ENCODE measurements around the gene MARCHF11.

The MARCHF11 gene

GRCh38 chr5:16108418-16108817 lies 71.2 kb downstream of the MARCHF11 start:
- no peak for TF ChIP-seq CTCF (IDR thresholded peaks at IDR 0.05; ENCODE audit: low read depth, low read length)
- Histone ChIP-seq H3K9me3 (ENCODE audit: severe bottlenecking) (peaks cover 8% of the 10 kb centered on the region), H3K36me3 (no peaks in the 10 kb centered on the region), H3K27me3 (ENCODE audit: insufficient read depth, low read depth, severe bottlenecking) (no peaks in the 10 kb centered on the region), H3K4me3 (ENCODE audit: low read depth, low read length) (no peak overlapping the region), H3K27ac (no peak overlapping the region)
- DNase-seq: no peak

- Histone ChIP-seq H3K9me3 (ENCODE audit: severe bottlenecking) (peaks cover 4% of the 10 kb centered on the region), H3K27ac (no peak overlapping the region), H3K36me3 (no peaks in the 10 kb centered on the region), H3K4me3 (ENCODE audit: low read depth, low read length) (no peak overlapping the region), H3K27me3 (ENCODE audit: insufficient read depth, low read depth, severe bottlenecking) (no peaks in the 10 kb centered on the region)
- no peak for TF ChIP-seq CTCF (IDR thresholded peaks at IDR 0.05; ENCODE audit: low read depth, low read length)
- DNase-seq: no peak
Measured at GRCh38 chr5:16104961-16105360, 74.6 kb downstream of the MARCHF11 start.

GRCh38 chr5:16095612-16096011 lies 84.0 kb downstream of the MARCHF11 start:
- no peak overlapping the region for H3K4me3 ChIP-seq (ENCODE audit: low read depth, low read length)
- H3K36me3 ChIP-seq: no peaks in the 10 kb centered on the region
- no peak overlapping the region for H3K27ac ChIP-seq
- no peaks in the 10 kb centered on the region for H3K9me3 ChIP-seq (ENCODE audit: severe bottlenecking)
- no peak for TF ChIP-seq CTCF (IDR thresholded peaks at IDR 0.05; ENCODE audit: low read depth, low read length)
- no peak for DNase-seq
- no peaks in the 10 kb centered on the region for H3K27me3 ChIP-seq (ENCODE audit: insufficient read depth, low read depth, severe bottlenecking)

- Histone ChIP-seq H3K27me3 (ENCODE audit: insufficient read depth, low read depth, severe bottlenecking) (no peaks in the 10 kb centered on the region), H3K36me3 (no peaks in the 10 kb centered on the region), H3K4me3 (ENCODE audit: low read depth, low read length) (no peak overlapping the region), H3K27ac (no peak overlapping the region), H3K9me3 (ENCODE audit: severe bottlenecking) (no peaks in the 10 kb centered on the region)
- no peak for TF ChIP-seq CTCF (IDR thresholded peaks at IDR 0.05; ENCODE audit: low read depth, low read length)
- DNase-seq: no peak
Measured at GRCh38 chr5:16090270-16090669, 89.3 kb downstream of the MARCHF11 start.

GRCh38 chr5:16082982-16083381 lies 96.6 kb downstream of the MARCHF11 start:
- no peak overlapping the region for H3K4me3 ChIP-seq (ENCODE audit: low read depth, low read length)
- H3K27me3 ChIP-seq (ENCODE audit: insufficient read depth, low read depth, severe bottlenecking): no peaks in the 10 kb centered on the region
- TF ChIP-seq CTCF (IDR thresholded peaks at IDR 0.05; ENCODE audit: low read depth, low read length): no peak
- no peak overlapping the region for H3K27ac ChIP-seq
- no peak for DNase-seq
- no peaks in the 10 kb centered on the region for H3K36me3 ChIP-seq
- no peaks in the 10 kb centered on the region for H3K9me3 ChIP-seq (ENCODE audit: severe bottlenecking)

- Histone ChIP-seq H3K4me3 (ENCODE audit: low read depth, low read length) (no peak overlapping the region), H3K27me3 (ENCODE audit: insufficient read depth, low read depth, severe bottlenecking) (no peaks in the 10 kb centered on the region), H3K9me3 (ENCODE audit: severe bottlenecking) (no peaks in the 10 kb centered on the region), H3K36me3 (no peaks in the 10 kb centered on the region), H3K27ac (no peak overlapping the region)
- no peak for TF ChIP-seq CTCF (IDR thresholded peaks at IDR 0.05; ENCODE audit: low read depth, low read length)
- no peak for DNase-seq
Measured at GRCh38 chr5:16082053-16082452, 97.5 kb downstream of the MARCHF11 start.
